Gastrocnemius medialis (tissue), 4 donors: ENCODE data around the gene TBC1D5. TPM values are rescaled to one million over a fixed set of nuclear protein-coding genes. Genes with fewer than 3 reads are reported as not detected.

ENCODE experiments used
- ATAC-seq, 2 donors: fragments of 150-250 bp; one replicate each; pipeline ENCODE4 v1.9.1; 2016
- DNase-seq, 2 donors: peaks; one replicate each; pipeline ENCODE4 v3.0.0-alpha.2; 2019
- H3K27ac ChIP-seq, 4 donors: fragments of 200-600 bp; sonication (generic); 1 replicate in 1 of 4; 2 replicates in 3 of 4; pipeline ENCODE4 v1.5.1; 2016 to 2018; ENCODE audit warnings: mild to moderate bottlenecking in 2 of 4, moderate library complexity in 1 of 4
- H3K27me3 ChIP-seq, 3 donors: fragments of 200-600 bp; sonication (generic) in 2 of 3; 1 replicate in 1 of 3; 2 replicates in 2 of 3; pipeline versions ENCODE4 v1.5.1 to v1.6.0; 2016 to 2019; ENCODE audit warnings: mild to moderate bottlenecking in 1 of 3, moderate library complexity in 1 of 3
- H3K36me3 ChIP-seq, 2 donors: fragments of 200-600 bp; sonication (generic) in 1 of 2; one replicate each; pipeline ENCODE4 v1.5.1; 2017 to 2018
- H3K4me1 ChIP-seq, 2 donors: fragments of 200-600 bp; sonication (generic) in 1 of 2; one replicate each; pipeline ENCODE4 v1.5.1; 2016 to 2017; ENCODE audit warnings: mild to moderate bottlenecking in 2 of 2
- H3K4me3 ChIP-seq, 4 donors: fragments of 200-600 bp; sonication (generic) in 3 of 4; 1 replicate in 1 of 4; 2 replicates in 3 of 4; pipeline ENCODE4 v1.5.1; 2016 to 2019; ENCODE audit warnings: mild to moderate bottlenecking in 2 of 4
- H3K9me3 ChIP-seq, 3 donors: fragments of 200-600 bp; sonication (generic) in 2 of 3; 1 replicate in 1 of 3; 2 replicates in 2 of 3; pipeline ENCODE4 v1.5.1; 2016 to 2019
- CTCF ChIP-seq, 5 experiments: fragments of 450-650 bp in 3 of 5; fragments of 200-600 bp in 2 of 5; sonication (generic) in 2 of 5; IDR thresholded peaks in 4 of 5; conservative IDR thresholded peaks in 1 of 5; 1 replicate in 4 of 5; 2 replicates in 1 of 5; pipeline ENCODE4 v1.5.1; 2016 to 2019; ENCODE audit warnings: antibody characterized with exemption in 5 of 5, mild to moderate bottlenecking in 3 of 5, moderate library complexity in 3 of 5
- POLR2A ChIP-seq, 2 donors: fragments of 450-650 bp; IDR thresholded peaks; one replicate each; pipeline ENCODE4 v1.6.1; 2017; ENCODE audit warnings: antibody characterized with exemption in 2 of 2, mild to moderate bottlenecking in 2 of 2, moderate library complexity in 2 of 2
- in situ Hi-C, 4 donors: fragments of 200-750 bp; cut with MboI; loops; one replicate each; pipeline versions ENCODE4 v1.15.0 to v1.8.0; 2017; ENCODE audit warnings: low sequenced_read_pairs in 4 of 4
- intact Hi-C: fragments of 100-400 bp; cut with DNase I; formaldehyde crosslinking; loops from one replicate; pipeline ENCODE4 v1.15.1; 2023; ENCODE audit warnings: low total_unique reads
- total RNA-seq, 4 donors: library from RNA; depleted of rRNA; stranded (reverse); fragments of >200 nt; gene quantifications; one replicate each; pipeline versions ENCODE4 v1.1.0 to v1.2.3, GENCODE V29; 2016

TBC1D5 gene
- total RNA-seq, 4 donors from 2014 or later, result 20.3 to 34.4 (median 27.1) TPM

- in situ Hi-C loops, result no loop called here
- no peak for DNase-seq
These were observed 464.4 kb downstream of the TBC1D5 start for GRCh38 chr3:17278006-17278405.

GRCh38 chr3:17266846-17267245, 475.6 kb downstream of the TBC1D5 start:
- intact Hi-C loops (no loop called here), in situ Hi-C loops (loop anchor here (10.0 to 25.0 kb wide), 3 partner anchors 138 to 570 kb away; no protein-coding TSS in a partner anchor)
- no peak for DNase-seq
- Histone ChIP-seq H3K27me3 (no peaks in the 10 kb centered on the region), H3K27ac (no peak overlapping the region), H3K9me3 (no peaks in the 10 kb centered on the region), H3K36me3 (no peaks in the 10 kb centered on the region), H3K4me3 (no peak overlapping the region), H3K4me1 (no peaks in the 10 kb centered on the region)
- no peak for TF ChIP-seq POLR2A (IDR thresholded peaks at IDR 0.05)
- no peak for TF ChIP-seq CTCF (IDR thresholded peaks at IDR 0.05 in 4 of 5, conservative IDR thresholded peaks at IDR 0.05 in 1 of 5)
- ATAC-seq, result no peak

More at GRCh38 chr3:17278006-17278405, 464.4 kb downstream of the TBC1D5 start:
- Histone ChIP-seq H3K27ac (no peak overlapping the region), H3K36me3 (no peaks in the 10 kb centered on the region), H3K9me3 (no peaks in the 10 kb centered on the region), H3K4me3 (no peak overlapping the region), H3K4me1 (peaks cover 8 to 9% of the 10 kb centered on the region in 2 donors), H3K27me3 (no peaks in the 10 kb centered on the region)
- TF ChIP-seq POLR2A (IDR thresholded peaks at IDR 0.05) (no peak), CTCF (IDR thresholded peaks at IDR 0.05 in 4 of 5, conservative IDR thresholded peaks at IDR 0.05 in 1 of 5) (no peak)
- intact Hi-C loops, result no loop called here
- ATAC-seq, result no peak

- ATAC-seq, result no peak
- TF ChIP-seq POLR2A (IDR thresholded peaks at IDR 0.05) (no peak), CTCF (IDR thresholded peaks at IDR 0.05 in 4 of 5, conservative IDR thresholded peaks at IDR 0.05 in 1 of 5) (no peak)
- no peak overlapping the region for H3K4me3 ChIP-seq
- no peak for DNase-seq
- H3K27ac ChIP-seq, result no peak overlapping the region
- no peaks in the 10 kb centered on the region for H3K27me3 ChIP-seq
- no peaks in the 10 kb centered on the region for H3K36me3 ChIP-seq
- no peaks in the 10 kb centered on the region for H3K9me3 ChIP-seq
- no peaks in the 10 kb centered on the region for H3K4me1 ChIP-seq
- in situ Hi-C loops (loop anchor here (5.0 to 25.0 kb wide), 4 partner anchors 143 to 576 kb away; no protein-coding TSS in a partner anchor), intact Hi-C loops (no loop called here)
These were observed 480.6 kb downstream of the TBC1D5 start for GRCh38 chr3:17261627-17262369.

- no peak for ATAC-seq
- Histone ChIP-seq H3K36me3 (no peaks in the 10 kb centered on the region), H3K4me1 (no peaks in the 10 kb centered on the region), H3K9me3 (no peaks in the 10 kb centered on the region), H3K27ac (no peak overlapping the region), H3K27me3 (no peaks in the 10 kb centered on the region), H3K4me3 (no peak overlapping the region)
- intact Hi-C loops, result no loop called here
- in situ Hi-C loops, result loop anchor here (5.0 to 25.0 kb wide), 4 partner anchors 145 to 577 kb away; no protein-coding TSS in a partner anchor
- DNase-seq, result no peak
- TF ChIP-seq POLR2A (IDR thresholded peaks at IDR 0.05) (no peak), CTCF (IDR thresholded peaks at IDR 0.05 in 4 of 5, conservative IDR thresholded peaks at IDR 0.05 in 1 of 5) (no peak)
These were observed 482.2 kb downstream of the TBC1D5 start for GRCh38 chr3:17260257-17260656.
